GM12878 (cell line): ENCODE results near the gene CDC27. TPM values are rescaled to one million over a fixed set of nuclear protein-coding genes. Genes with fewer than 3 reads are reported as not detected.

Experiments used
- ATAC-seq: fragments of 200-7000 bp; cut with Tn5 transposase; 3 replicates; pipeline ENCODE4 v1.9.1; 2020; ENCODE audit warnings: mild to moderate bottlenecking, moderate library complexity
- BruUV-seq: library from RNA; stranded (reverse); fragments of 400-500 nt; replicated peaks from 2 replicates; lab custom pipeline; 2021; lab: Mats Ljungman, UMichigan
- CTCF ChIA-PET: fragments of 300-600 bp; sonication (Branson Sonifier 250); formaldehyde crosslinking; extraction: SDS; loops from one replicate; lab custom pipeline; 2021; ENCODE audit warnings: inconsistent platforms; lab: Yijun Ruan, JAX
- POLR2A ChIA-PET: fragments of 350-600 bp; formaldehyde crosslinking; extraction: SDS; loops from one replicate; lab custom pipeline; 2021; ENCODE audit warnings: inconsistent platforms; lab: Charles Lee
- RAD21 ChIA-PET: fragments of 300-600 bp; sonication (Branson Sonifier 250); formaldehyde crosslinking; loops from one replicate; lab custom pipeline; 2023; ENCODE audit warnings: antibody characterized with exemption; ENCODE audit not compliant: unreplicated experiment; lab: Charles Lee
- SMC1A ChIA-PET: fragments of 300-600 bp; sonication (Branson Sonifier 250); formaldehyde crosslinking; loops from one replicate; lab custom pipeline; 2023; ENCODE audit not compliant: unreplicated experiment, uncharacterized antibody; lab: Charles Lee
- DNase-seq: peaks from one replicate; pipeline ENCODE4 v3.0.0-alpha.2; 2011; ENCODE audit warnings: low read depth, low spot score
- FAIRE-seq: peaks from 3 replicates; lab custom pipeline; 2011; peaks lifted over from hg19 to GRCh38; lab: Jason Lieb, UNC
- H2AFZ ChIP-seq: 2 replicates; pipeline ENCODE4 v1.6.0; 2011; ENCODE audit warnings: low read depth, low read length, control low read depth; ENCODE audit not compliant: control insufficient read depth
- H3K27ac ChIP-seq: 2 replicates; pipeline ENCODE4 v1.5.1; 2011; ENCODE audit warnings: control low read depth; ENCODE audit not compliant: control insufficient read depth, insufficient read depth
- H3K27me3 ChIP-seq, 2 experiments: replicated peaks in 1 of 2; 2 replicates each; pipeline versions ENCODE4 v1.6.0 to v1.6.1; 2011; ENCODE audit warnings: low read length in 1 of 2; ENCODE audit not compliant: control insufficient read depth in 2 of 2, insufficient read depth in 2 of 2
- H3K36me3 ChIP-seq, 2 experiments: 2 replicates each; pipeline ENCODE4 v1.5.1; 2011; ENCODE audit warnings: low read length in 1 of 2; ENCODE audit not compliant: control insufficient read depth in 2 of 2, insufficient read depth in 2 of 2
- H3K4me1 ChIP-seq: 2 replicates; pipeline ENCODE4 v1.6.1; 2011; ENCODE audit warnings: mild to moderate bottlenecking, low read length, moderate library complexity, mixed read lengths; ENCODE audit not compliant: control insufficient read depth, insufficient read depth
- H3K4me2 ChIP-seq: 2 replicates; pipeline ENCODE4 v1.6.0; 2011; ENCODE audit warnings: control low read depth; ENCODE audit not compliant: control insufficient read depth, insufficient read depth
- H3K4me3 ChIP-seq: fragments of 200-600 bp; sonication (generic); 2 replicates; pipeline ENCODE4 v1.5.1; 2016
- H3K79me2 ChIP-seq: 2 replicates; pipeline ENCODE4 v1.6.0; 2011; ENCODE audit warnings: low read length; ENCODE audit not compliant: control insufficient read depth, insufficient read depth
- H3K9ac ChIP-seq: 2 replicates; pipeline ENCODE4 v1.8.0; 2011; ENCODE audit warnings: low read length, control low read depth, mixed read lengths; ENCODE audit not compliant: control insufficient read depth, insufficient read depth
- H3K9me3 ChIP-seq: replicated peaks from 3 replicates; pipeline ENCODE4 v1.5.1; 2011; ENCODE audit warnings: mild to moderate bottlenecking, low read length; ENCODE audit not compliant: control insufficient read depth, insufficient read depth
- H4K20me1 ChIP-seq: 2 replicates; pipeline ENCODE4 v1.6.0; 2011; ENCODE audit not compliant: control insufficient read depth, insufficient read depth
- CHD4 ChIP-seq: fragments of 200-600 bp; sonication (generic); IDR thresholded peaks from 2 replicates; pipeline ENCODE4 v1.6.1; 2016; ENCODE audit warnings: mild to moderate bottlenecking
- ESRRA ChIP-seq: IDR thresholded peaks from 2 replicates; pipeline ENCODE4 v1.6.1; 2012; ENCODE audit warnings: mild to moderate bottlenecking, low read length, improper control_type of control experiment
- EZH2 ChIP-seq: IDR thresholded peaks from 2 replicates; pipeline ENCODE4 v1.6.1; 2012; ENCODE audit warnings: low read depth, mild to moderate bottlenecking, control low read depth, inconsistent platforms, low read length, borderline replicate concordance; ENCODE audit not compliant: control insufficient read depth
- MEF2A ChIP-seq: IDR thresholded peaks from 2 replicates; pipeline ENCODE4 v1.6.1; 2011; ENCODE audit warnings: low read depth, mild to moderate bottlenecking, low read length, moderate library complexity; ENCODE audit not compliant: insufficient read depth
- PML ChIP-seq: IDR thresholded peaks from 2 replicates; pipeline ENCODE4 v1.6.1; 2012; ENCODE audit warnings: low read length, inconsistent platforms
- RB1 ChIP-seq: fragments of 450-650 bp; formaldehyde crosslinking; IDR thresholded peaks from 2 replicates; pipeline ENCODE4 v1.6.1; 2017; ENCODE audit warnings: mild to moderate bottlenecking, borderline replicate concordance
- RCOR1 ChIP-seq: conservative IDR thresholded peaks from 2 replicates; pipeline ENCODE4 v1.6.1; 2012; ENCODE audit warnings: low read depth, low read length, improper control_type of control experiment
- ZNF384 ChIP-seq: IDR thresholded peaks from 2 replicates; pipeline ENCODE4 v1.6.1; 2012; ENCODE audit warnings: low read depth, mild to moderate bottlenecking, low read length, improper control_type of control experiment, borderline replicate concordance
- WGBS: methylation state at CpG from one replicate; pipeline ENCODE4 v1.1.6; 2016; ENCODE audit warnings: low lambda C conversion rate; ENCODE audit not compliant: insufficient replicate concordance, insufficient coverage; ENCODE audit errors: missing lambda C conversion rate; 5-methylcytosine and 5-hydroxymethylcytosine counted together
- in situ Hi-C: fragments of 300-500 bp; cut with MboI; formaldehyde crosslinking; loops from 9 replicates; pipeline ENCODE4 v1.14.3; 2018; ENCODE audit warnings: mixed read lengths
- intact Hi-C: fragments of 100-400 bp; cut with micrococcal nuclease; formaldehyde crosslinking; loops from one replicate; pipeline ENCODE4 v1.14.2; 2022; ENCODE audit not compliant: unreplicated experiment
- polyA plus RNA-seq, 11 experiments: library from polyadenylated mRNA; depleted of rRNA in 4 of 11; unstranded in 6 of 11; stranded (reverse) in 5 of 11; fragments of >200 nt; fragmentation: Nextera tagmentation in 4 of 11; fragmentation: Illumina TruSeq in 1 of 11; extraction: Ambion mirVana in 4 of 11; extraction: Trizol in 1 of 11; gene quantifications; 1 replicate in 1 of 11; 2 replicates in 10 of 11; pipeline versions ENCODE4 v1.2.1 to v1.2.3, GENCODE V29; 2011 to 2016; ENCODE audit warnings: inconsistent platforms in 2 of 11, missing spikeins in 2 of 11, low read depth in 1 of 11
- total RNA-seq, 4 experiments: library from RNA; depleted of rRNA in 3 of 4; stranded (reverse); fragments of >200 nt in 3 of 4; fragmentation: Illumina TruSeq in 1 of 4; extraction: Trizol in 1 of 4; gene quantifications; 2 replicates each; pipeline versions ENCODE4 v1.2.1 to v1.2.3, GENCODE V29; 2013 to 2021
- TF ChIP-seq, protein P1 (sequence below): fragments of 150-350 bp; IDR thresholded peaks from 2 replicates; pipeline ENCODE4 v1.6.1; 2016; ENCODE audit warnings: low read depth, low read length
- TF ChIP-seq, protein P2 (sequence below): IDR thresholded peaks from 2 replicates; pipeline ENCODE4 v1.6.1; 2012; ENCODE audit warnings: low read depth, low read length, improper control_type of control experiment
- TF ChIP-seq, protein P3 (sequence below): fragments of 450-650 bp; formaldehyde crosslinking; IDR thresholded peaks from 2 replicates; pipeline ENCODE4 v1.4.0; 2022; ENCODE audit warnings: mild to moderate bottlenecking, moderate library complexity

CDC27 gene
- total and polyA plus RNA-seq, 10 of the 15 experiments (the other 5 are each of a cell fraction or from before 2014, with no cell fraction given): 23.2 to 138 (median 97.8) TPM

DNA sequence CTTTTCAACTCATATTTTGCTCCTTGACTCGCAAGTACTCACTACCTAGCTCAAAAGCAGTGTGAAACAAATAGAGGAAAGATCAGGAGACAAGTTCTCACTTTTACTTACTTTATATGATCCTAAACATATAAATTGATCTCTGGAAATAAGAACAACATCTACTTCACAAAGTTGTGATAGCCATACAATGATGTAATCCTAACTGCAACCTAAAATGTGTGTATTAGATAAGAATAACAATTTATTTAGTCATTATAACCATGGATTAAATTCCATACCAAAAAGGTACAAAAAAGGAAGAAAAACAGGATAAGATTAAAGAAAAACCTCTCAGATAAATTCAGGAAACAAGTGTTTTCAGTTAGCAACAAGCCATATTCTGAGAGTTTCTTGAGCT is 103.4 kb downstream of the CDC27 start (continued):
- no peak for TF ChIP-seq PML
- TF ChIP-seq, protein P1, sequence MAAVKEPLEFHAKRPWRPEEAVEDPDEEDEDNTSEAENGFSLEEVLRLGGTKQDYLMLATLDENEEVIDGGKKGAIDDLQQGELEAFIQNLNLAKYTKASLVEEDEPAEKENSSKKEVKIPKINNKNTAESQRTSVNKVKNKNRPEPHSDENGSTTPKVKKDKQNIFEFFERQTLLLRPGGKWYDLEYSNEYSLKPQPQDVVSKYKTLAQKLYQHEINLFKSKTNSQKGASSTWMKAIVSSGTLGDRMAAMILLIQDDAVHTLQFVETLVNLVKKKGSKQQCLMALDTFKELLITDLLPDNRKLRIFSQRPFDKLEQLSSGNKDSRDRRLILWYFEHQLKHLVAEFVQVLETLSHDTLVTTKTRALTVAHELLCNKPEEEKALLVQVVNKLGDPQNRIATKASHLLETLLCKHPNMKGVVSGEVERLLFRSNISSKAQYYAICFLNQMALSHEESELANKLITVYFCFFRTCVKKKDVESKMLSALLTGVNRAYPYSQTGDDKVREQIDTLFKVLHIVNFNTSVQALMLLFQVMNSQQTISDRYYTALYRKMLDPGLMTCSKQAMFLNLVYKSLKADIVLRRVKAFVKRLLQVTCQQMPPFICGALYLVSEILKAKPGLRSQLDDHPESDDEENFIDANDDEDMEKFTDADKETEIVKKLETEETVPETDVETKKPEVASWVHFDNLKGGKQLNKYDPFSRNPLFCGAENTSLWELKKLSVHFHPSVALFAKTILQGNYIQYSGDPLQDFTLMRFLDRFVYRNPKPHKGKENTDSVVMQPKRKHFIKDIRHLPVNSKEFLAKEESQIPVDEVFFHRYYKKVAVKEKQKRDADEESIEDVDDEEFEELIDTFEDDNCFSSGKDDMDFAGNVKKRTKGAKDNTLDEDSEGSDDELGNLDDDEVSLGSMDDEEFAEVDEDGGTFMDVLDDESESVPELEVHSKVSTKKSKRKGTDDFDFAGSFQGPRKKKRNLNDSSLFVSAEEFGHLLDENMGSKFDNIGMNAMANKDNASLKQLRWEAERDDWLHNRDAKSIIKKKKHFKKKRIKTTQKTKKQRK: no peak

DNA sequence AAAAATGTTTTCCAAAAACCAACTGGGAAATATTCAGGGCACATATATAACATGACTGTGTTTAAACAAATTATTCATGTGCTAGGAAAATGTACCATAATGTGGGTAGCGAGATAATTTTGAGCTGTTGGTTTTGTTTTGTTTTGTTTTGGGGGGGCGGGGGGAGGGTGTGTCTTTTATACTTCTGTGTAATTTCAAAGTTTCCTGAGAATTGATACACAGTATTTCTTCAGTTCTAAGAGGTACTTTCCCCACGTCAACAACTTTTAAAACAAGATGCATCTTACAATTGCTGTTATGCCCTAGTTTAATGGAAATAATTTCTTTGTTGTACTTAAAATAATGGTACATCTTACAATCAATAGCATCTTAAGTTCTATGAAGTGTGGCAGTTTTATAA is 110.3 kb downstream of the CDC27 start:
- POLR2A ChIA-PET: no interaction called here
- H3K36me3 ChIP-seq: no peaks in the 10 kb centered on the region
- H4K20me1 ChIP-seq: no peaks in the 10 kb centered on the region
- DNase-seq: no peak
- ATAC-seq: no peak
- CTCF ChIA-PET: interaction anchor here (0.7 kb wide), 1 partner anchor 244 kb away, joined by 3 read pairs; no protein-coding TSS in a partner anchor
- H3K4me3 ChIP-seq: no peak overlapping the region
- in situ Hi-C loops (no loop called here), intact Hi-C loops (no loop called here)
- H3K4me2 ChIP-seq: no peak overlapping the region
- no peaks in the 10 kb centered on the region for H3K9me3 ChIP-seq
- WGBS: 100% methylated on average over 3 of the region's 3 CpGs
- H3K27ac ChIP-seq: no peak overlapping the region
- FAIRE-seq: no peak
- TF ChIP-seq CHD4: no peak
- no peak for TF ChIP-seq EZH2
- TF ChIP-seq, protein P2, sequence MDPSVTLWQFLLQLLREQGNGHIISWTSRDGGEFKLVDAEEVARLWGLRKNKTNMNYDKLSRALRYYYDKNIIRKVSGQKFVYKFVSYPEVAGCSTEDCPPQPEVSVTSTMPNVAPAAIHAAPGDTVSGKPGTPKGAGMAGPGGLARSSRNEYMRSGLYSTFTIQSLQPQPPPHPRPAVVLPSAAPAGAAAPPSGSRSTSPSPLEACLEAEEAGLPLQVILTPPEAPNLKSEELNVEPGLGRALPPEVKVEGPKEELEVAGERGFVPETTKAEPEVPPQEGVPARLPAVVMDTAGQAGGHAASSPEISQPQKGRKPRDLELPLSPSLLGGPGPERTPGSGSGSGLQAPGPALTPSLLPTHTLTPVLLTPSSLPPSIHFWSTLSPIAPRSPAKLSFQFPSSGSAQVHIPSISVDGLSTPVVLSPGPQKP: no peak
- TF ChIP-seq, protein P3, sequence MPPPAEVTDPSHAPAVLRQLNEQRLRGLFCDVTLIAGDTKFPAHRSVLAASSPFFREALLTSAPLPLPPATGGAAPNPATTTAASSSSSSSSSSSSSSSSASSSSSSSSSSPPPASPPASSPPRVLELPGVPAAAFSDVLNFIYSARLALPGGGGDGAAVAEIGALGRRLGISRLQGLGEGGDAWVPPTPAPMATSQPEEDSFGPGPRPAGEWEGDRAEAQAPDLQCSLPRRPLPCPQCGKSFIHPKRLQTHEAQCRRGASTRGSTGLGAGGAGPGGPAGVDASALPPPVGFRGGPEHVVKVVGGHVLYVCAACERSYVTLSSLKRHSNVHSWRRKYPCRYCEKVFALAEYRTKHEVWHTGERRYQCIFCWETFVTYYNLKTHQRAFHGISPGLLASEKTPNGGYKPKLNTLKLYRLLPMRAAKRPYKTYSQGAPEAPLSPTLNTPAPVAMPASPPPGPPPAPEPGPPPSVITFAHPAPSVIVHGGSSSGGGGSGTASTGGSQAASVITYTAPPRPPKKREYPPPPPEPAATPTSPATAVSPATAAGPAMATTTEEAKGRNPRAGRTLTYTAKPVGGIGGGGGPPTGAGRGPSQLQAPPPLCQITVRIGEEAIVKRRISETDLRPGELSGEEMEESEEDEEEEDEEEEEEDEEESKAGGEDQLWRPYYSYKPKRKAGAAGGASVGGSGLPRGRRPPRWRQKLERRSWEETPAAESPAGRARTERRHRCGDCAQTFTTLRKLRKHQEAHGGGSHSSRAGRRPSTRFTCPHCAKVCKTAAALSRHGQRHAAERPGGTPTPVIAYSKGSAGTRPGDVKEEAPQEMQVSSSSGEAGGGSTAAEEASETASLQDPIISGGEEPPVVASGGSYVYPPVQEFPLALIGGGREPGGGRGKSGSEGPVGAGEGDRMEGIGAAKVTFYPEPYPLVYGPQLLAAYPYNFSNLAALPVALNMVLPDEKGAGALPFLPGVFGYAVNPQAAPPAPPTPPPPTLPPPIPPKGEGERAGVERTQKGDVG (CRISPR knock-in tag): no peak
- TF ChIP-seq RCOR1: no peak
- no peak for TF ChIP-seq MEF2A
- no peak for TF ChIP-seq RB1
- no peak for TF ChIP-seq ESRRA
- no peak for TF ChIP-seq ZNF384
- no peaks in the 10 kb centered on the region for H3K4me1 ChIP-seq
- RAD21 ChIA-PET: no interaction called here
- SMC1A ChIA-PET: interaction anchor here (0.7 to 1.1 kb wide), 2 partner anchors 10 to 14 kb away, joined by 3 to 4 read pairs; no protein-coding TSS in a partner anchor
- H3K79me2 ChIP-seq: no peaks in the 10 kb centered on the region
- no TSS peak for BruUV-seq
- H3K9ac ChIP-seq: no peak overlapping the region
- H3K27me3 ChIP-seq: no peaks in the 10 kb centered on the region
- H2AFZ ChIP-seq: no peak overlapping the region
